IMR-90 (cell line): ENCODE measurements around the gene C12orf75. TPM values are rescaled to one million over a fixed set of nuclear protein-coding genes. Genes with fewer than 3 reads are reported as not detected.

Experiments
- ATAC-seq: fragments of 200-7000 bp; cut with Tn5 transposase; 2 replicates; pipeline ENCODE4 v1.9.1; 2020; ENCODE audit warnings: low read depth, mild to moderate bottlenecking, moderate library complexity
- BruUV-seq: library from RNA; stranded (reverse); fragments of 400-500 nt; replicated peaks from 2 replicates; lab custom pipeline; 2021; lab: Mats Ljungman, UMichigan
- CTCF ChIA-PET: fragments of 300-600 bp; formaldehyde crosslinking; extraction: SDS; loops from one replicate; lab custom pipeline; 2021; ENCODE audit warnings: antibody characterized with exemption; lab: Yijun Ruan, JAX
- POLR2A ChIA-PET: fragments of 300-600 bp; sonication (Branson Sonifier 250); formaldehyde crosslinking; loops from one replicate; lab custom pipeline; 2022; ENCODE audit warnings: antibody characterized with exemption; ENCODE audit not compliant: unreplicated experiment; lab: Charles Lee
- DNase-seq: peaks from one replicate; pipeline ENCODE4 v3.0.0; 2013
- H2AFZ ChIP-seq: replicated peaks from 2 replicates; pipeline ENCODE3; 2013; ENCODE audit warnings: low read length, mild to moderate bottlenecking; ENCODE audit not compliant: poor library complexity
- H2AK5ac ChIP-seq: 2 replicates; pipeline ENCODE4 v1.6.1; 2013; ENCODE audit warnings: low read depth, low read length, inconsistent platforms
- H2AK9ac ChIP-seq: replicated peaks from 2 replicates; pipeline ENCODE3; 2013; ENCODE audit warnings: mild to moderate bottlenecking, low read depth, low read length, moderate library complexity; ENCODE audit not compliant: poor library complexity
- H2BK120ac ChIP-seq: 2 replicates; pipeline ENCODE4 v1.6.1; 2013; ENCODE audit warnings: low read depth, low read length, inconsistent platforms
- H2BK15ac ChIP-seq: 3 replicates; pipeline ENCODE4 v1.6.1; 2013; ENCODE audit warnings: low read depth, low read length, inconsistent platforms
- H2BK20ac ChIP-seq: 2 replicates; pipeline ENCODE4 v1.6.1; 2013; ENCODE audit warnings: low read depth, mild to moderate bottlenecking, inconsistent platforms, low read length, moderate library complexity
- H2BK5ac ChIP-seq: 2 replicates; pipeline ENCODE4 v1.6.1; 2013; ENCODE audit warnings: mild to moderate bottlenecking, low read depth, low read length, inconsistent platforms; ENCODE audit not compliant: poor library complexity, severe bottlenecking
- H3K14ac ChIP-seq: replicated peaks from 2 replicates; pipeline ENCODE4 v1.6.1; 2013; ENCODE audit warnings: low read depth, low read length, inconsistent platforms
- H3K18ac ChIP-seq: 2 replicates; pipeline ENCODE4 v1.6.1; 2013; ENCODE audit warnings: low read depth, low read length, control low read depth
- H3K23ac ChIP-seq: 2 replicates; pipeline ENCODE4 v1.6.1; 2013; ENCODE audit warnings: low read depth, low read length, inconsistent platforms
- H3K27ac ChIP-seq: 2 replicates; pipeline ENCODE4 v1.5.1; 2013; ENCODE audit warnings: mild to moderate bottlenecking, control low read depth, low read length; ENCODE audit not compliant: insufficient read depth
- H3K27me3 ChIP-seq: 2 replicates; pipeline ENCODE4 v1.6.1; 2013; ENCODE audit warnings: low read length; ENCODE audit not compliant: control insufficient read depth, insufficient read depth
- H3K36me3 ChIP-seq: 2 replicates; pipeline ENCODE4 v1.6.1; 2013; ENCODE audit warnings: low read length, mixed read lengths; ENCODE audit not compliant: control insufficient read depth, insufficient read depth
- H3K4ac ChIP-seq: 2 replicates; pipeline ENCODE4 v1.6.1; 2013; ENCODE audit warnings: low read depth, low read length, inconsistent platforms
- H3K4me1 ChIP-seq: 2 replicates; pipeline ENCODE4 v1.6.1; 2013; ENCODE audit warnings: low read length, mixed read lengths; ENCODE audit not compliant: control insufficient read depth, insufficient read depth
- H3K4me2 ChIP-seq: 2 replicates; pipeline ENCODE4 v1.6.1; 2013; ENCODE audit warnings: low read depth, mild to moderate bottlenecking, control low read depth, low read length, moderate library complexity
- H3K4me3 ChIP-seq: 2 replicates; pipeline ENCODE4 v1.5.1; 2013; ENCODE audit warnings: low read depth, mild to moderate bottlenecking, control low read depth, low read length, moderate library complexity; ENCODE audit not compliant: insufficient read depth
- H3K56ac ChIP-seq: 2 replicates; pipeline ENCODE4 v1.6.1; 2013; ENCODE audit warnings: low read length, inconsistent platforms; ENCODE audit not compliant: insufficient read depth; ENCODE audit errors: extremely low read depth
- H3K79me1 ChIP-seq, 2 experiments: 2 replicates each; pipeline ENCODE4 v1.6.1; 2013; ENCODE audit warnings: low read length in 2 of 2, inconsistent platforms in 1 of 2, low read depth in 1 of 2
- H3K9ac ChIP-seq: 2 replicates; pipeline ENCODE4 v1.6.1; 2013; ENCODE audit warnings: low read depth, low read length, control low read depth
- H3K9me1 ChIP-seq: 2 replicates; pipeline ENCODE4 v1.6.1; 2013; ENCODE audit warnings: low read length, inconsistent platforms; ENCODE audit not compliant: insufficient read depth
- H3K9me3 ChIP-seq: 2 replicates; pipeline ENCODE4 v1.6.1; 2013; ENCODE audit warnings: low read length; ENCODE audit not compliant: control insufficient read depth, insufficient read depth
- H4K20me1 ChIP-seq: 2 replicates; pipeline ENCODE4 v1.6.1; 2013; ENCODE audit warnings: low read length, inconsistent platforms; ENCODE audit not compliant: insufficient read depth
- H4K5ac ChIP-seq: 2 replicates; pipeline ENCODE4 v1.6.1; 2013; ENCODE audit warnings: mild to moderate bottlenecking, low read depth, low read length, control low read depth
- H4K8ac ChIP-seq, 2 experiments: 2 replicates each; pipeline ENCODE4 v1.6.1; 2013; ENCODE audit warnings: low read depth in 2 of 2, low read length in 2 of 2, control low read depth in 1 of 2, inconsistent platforms in 1 of 2
- H4K91ac ChIP-seq: 2 replicates; pipeline ENCODE4 v1.6.1; 2013; ENCODE audit warnings: low read depth, low read length, inconsistent platforms; ENCODE audit not compliant: insufficient read depth
- BHLHE40 ChIP-seq: fragments of 150-350 bp; IDR thresholded peaks from 2 replicates; pipeline ENCODE4 v1.6.1; 2016; ENCODE audit warnings: mild to moderate bottlenecking, low read depth, low read length
- CEBPB ChIP-seq: IDR thresholded peaks from 2 replicates; pipeline ENCODE4 v1.6.1; 2012; ENCODE audit warnings: low read depth, low read length, improper control_type of control experiment
- CHD1 ChIP-seq: IDR thresholded peaks from 2 replicates; pipeline ENCODE4 v1.6.1; 2012; ENCODE audit warnings: low read depth, low read length, improper control_type of control experiment
- ELK1 ChIP-seq: fragments of 150-350 bp; IDR thresholded peaks from 2 replicates; pipeline ENCODE4 v1.6.1; 2016; ENCODE audit warnings: low read depth, mild to moderate bottlenecking, low read length, moderate library complexity, borderline replicate concordance
- FOS ChIP-seq: fragments of 150-350 bp; IDR thresholded peaks from 2 replicates; pipeline ENCODE4 v1.6.1; 2016; ENCODE audit warnings: low read depth, low read length
- MAFK ChIP-seq: IDR thresholded peaks from 2 replicates; pipeline ENCODE4 v1.6.1; 2012; ENCODE audit warnings: low read depth, low read length, improper control_type of control experiment
- MAZ ChIP-seq: IDR thresholded peaks from 2 replicates; pipeline ENCODE4 v1.6.1; 2012; ENCODE audit warnings: low read depth, mild to moderate bottlenecking, low read length, improper control_type of control experiment, moderate library complexity, borderline replicate concordance
- MXI1 ChIP-seq: IDR thresholded peaks from 2 replicates; pipeline ENCODE4 v1.6.1; 2012; ENCODE audit warnings: low read depth, mild to moderate bottlenecking, low read length, moderate library complexity, borderline replicate concordance
- NFE2L2 ChIP-seq: fragments of 150-350 bp; IDR thresholded peaks from 2 replicates; pipeline ENCODE4 v1.6.1; 2016; ENCODE audit warnings: low read depth, mild to moderate bottlenecking, low read length
- POLR2A ChIP-seq: IDR thresholded peaks from 2 replicates; pipeline ENCODE4 v1.6.1; 2012; ENCODE audit warnings: mild to moderate bottlenecking, low read depth, low read length
- RAD21 ChIP-seq: IDR thresholded peaks from 2 replicates; pipeline ENCODE4 v1.6.1; 2012; ENCODE audit warnings: low read length, improper control_type of control experiment
- RFX5 ChIP-seq: IDR thresholded peaks from 2 replicates; pipeline ENCODE4 v1.8.0; 2012; ENCODE audit warnings: low read depth, mild to moderate bottlenecking, low read length, moderate library complexity
- SMC3 ChIP-seq: fragments of 150-350 bp; IDR thresholded peaks from 2 replicates; pipeline ENCODE4 v1.6.1; 2016; ENCODE audit warnings: low read depth, mild to moderate bottlenecking, antibody characterized with exemption, low read length, moderate library complexity
- USF2 ChIP-seq: fragments of 150-350 bp; IDR thresholded peaks from 2 replicates; pipeline ENCODE4 v1.6.1; 2017; ENCODE audit warnings: mild to moderate bottlenecking, antibody characterized with exemption, low read length, low read depth
- WGBS, 2 experiments: methylation state at CpG; one replicate each; pipeline versions ENCODE4 v1.1.5 to v1.1.7; 2013; ENCODE audit warnings: missing lambda C conversion rate in 2 of 2; ENCODE audit not compliant: insufficient read length in 1 of 2; ENCODE audit errors: extremely low coverage in 2 of 2; 5-methylcytosine and 5-hydroxymethylcytosine counted together
- dilution Hi-C: fragments of 300-500 bp; cut with HindIII; formaldehyde crosslinking; loops from one replicate; pipeline ENCODE4 v1.14.3; 2018; ENCODE audit warnings: low sequenced_read_pairs; ENCODE audit not compliant: unreplicated experiment
- in situ Hi-C: fragments of 300-500 bp; cut with MboI; formaldehyde crosslinking; loops from 3 replicates; pipeline ENCODE4 v1.14.3; 2019; ENCODE audit warnings: low sequenced_read_pairs, inconsistent platforms, mixed read lengths
- intact Hi-C: fragments of 100-400 bp; cut with micrococcal nuclease; formaldehyde crosslinking; loops from 2 replicates; pipeline ENCODE4 v1.10.0; 2022
- polyA plus RNA-seq, 3 experiments: library from polyadenylated mRNA; depleted of rRNA; stranded (reverse); fragments of >200 nt; gene quantifications; 2 replicates each; pipeline ENCODE4 v1.2.3, GENCODE V29; 2012; ENCODE audit warnings: low replicate concordance in 1 of 3
- total RNA-seq: library from RNA; depleted of rRNA; stranded (reverse); fragments of >200 nt; gene quantifications from 2 replicates; pipeline ENCODE4 v1.2.3, GENCODE V29; 2012

The C12orf75 gene
- total and polyA plus RNA-seq, 2 of the 4 experiments (the other 2 are of a cell fraction) = 145 to 278 TPM

- Histone ChIP-seq H2AK5ac (no peak overlapping the region), H3K36me3 (no peaks in the 10 kb centered on the region), H3K9me1 (no peaks in the 10 kb centered on the region), H4K91ac (no peak overlapping the region), H3K9me3 (no peaks in the 10 kb centered on the region), H2AK9ac (no peak overlapping the region), H3K4me3 (no peak overlapping the region), H3K4ac (no peak overlapping the region), H3K14ac (no peak overlapping the region), H3K56ac (no peak overlapping the region), H2AFZ (no peak overlapping the region), H4K20me1 (no peaks in the 10 kb centered on the region), H3K23ac (no peak overlapping the region), H3K4me2 (no peak overlapping the region), H2BK5ac (no peak overlapping the region), H2BK120ac (no peak overlapping the region), H4K5ac (no peak overlapping the region), H3K79me1 (no peaks in the 10 kb centered on the region), H3K4me1 (no peaks in the 10 kb centered on the region; the same call in 1 of the 2 replicates), H3K18ac (no peak overlapping the region), H4K8ac (no peak overlapping the region), H2BK20ac (no peak overlapping the region), H3K27ac (no peak overlapping the region), H3K9ac (no peak overlapping the region), H2BK15ac (no peak overlapping the region), H3K27me3 (no peaks in the 10 kb centered on the region)
- dilution Hi-C loops = no loop called here
- POLR2A ChIA-PET = no interaction called here
- TF ChIP-seq NFE2L2 (no peak), RFX5 (no peak), USF2 (no peak), FOS (no peak), MXI1 (no peak), POLR2A (no peak), SMC3 (no peak), RAD21 (no peak), MAFK (no peak), ELK1 (no peak), CEBPB (no peak), MAZ (no peak), CHD1 (no peak), BHLHE40 (no peak)
- DNase-seq = no peak
- no CpG with 5 or more reads among the region's 2 CpGs for whole genome bisulfite sequencing, 2 experiments
- no peak for ATAC-seq
- CTCF ChIA-PET = no interaction called here
- intact Hi-C loops = no loop called here
- in situ Hi-C loops = no loop called here
- BruUV-seq = no TSS peak
Observed at GRCh38 chr12:105291531-105291930, 39.0 kb upstream of the C12orf75 start.
